ENCODE measurements around the gene TMA16. TPM values are rescaled to one million over a fixed set of nuclear protein-coding genes. Genes with fewer than 3 reads are reported as not detected.

The TMA16 gene
- total RNA-seq, 1 experiment from 2014 or later, result 49.1 TPM

GRCh38 chr4:163505374-163505773 lies 10.9 kb downstream of the TMA16 start:
- H3K27me3 ChIP-seq (ENCODE audit: low read length), result no peaks in the 10 kb centered on the region
- TF ChIP-seq CTCF (conservative IDR thresholded peaks at IDR 0.05; ENCODE audit: low read depth, low read length) (no peak), EZH2 (IDR thresholded peaks at IDR 0.05; ENCODE audit: low read length, unreplicated experiment) (no peak), EZH2phosphoT487 (IDR thresholded peaks at IDR 0.05; ENCODE audit: borderline replicate concordance, low read length) (no peak)
- no peak overlapping the region for H3K27ac ChIP-seq (ENCODE audit: low read length)
- DNase-seq (no peak), ATAC-seq (no peak)
- ChIA-PET POLR2A (ENCODE audit: unreplicated experiment) (no interaction called here), CTCF (no interaction called here)
- H4K20me1 ChIP-seq (ENCODE audit: low read length), result peaks cover 35% of the 10 kb centered on the region; the same call in 1 of the 2 replicates
- no peak overlapping the region for H3K9ac ChIP-seq (ENCODE audit: low read length)
- no peaks in the 10 kb centered on the region for H3F3A ChIP-seq (ENCODE audit: low read length, unreplicated experiment)
- no peaks in the 10 kb centered on the region for H3K9me2 ChIP-seq (replicated peaks; ENCODE audit: low read length)
- BruUV-seq (replicated peaks), result no TSS peak
- peaks cover 90% of the 10 kb centered on the region for H3K79me2 ChIP-seq (ENCODE audit: low read length)
- H3K4me2 ChIP-seq (ENCODE audit: low read length), result no peak overlapping the region
- no peak overlapping the region for H3K4me3 ChIP-seq (ENCODE audit: low read length)
- H3K4me1 ChIP-seq (ENCODE audit: insufficient read depth, low read length), result peaks cover 19% of the 10 kb centered on the region
- peaks cover 23% of the 10 kb centered on the region for H3K36me3 ChIP-seq (ENCODE audit: low read depth, low read length)
- no peak overlapping the region for H2AFZ ChIP-seq (ENCODE audit: low read length)
- intact Hi-C loops (cut with micrococcal nuclease), result no loop called here
- H3K9me3 ChIP-seq (ENCODE audit: low read length), result no peaks in the 10 kb centered on the region

- H3K79me2 ChIP-seq (ENCODE audit: low read length), result peaks cover 18% of the 10 kb centered on the region
- no peak for TF ChIP-seq EZH2phosphoT487 (IDR thresholded peaks at IDR 0.05; ENCODE audit: borderline replicate concordance, low read length)
- TF ChIP-seq CTCF (conservative IDR thresholded peaks at IDR 0.05; ENCODE audit: low read depth, low read length), result no peak
- no peak for TF ChIP-seq EZH2 (IDR thresholded peaks at IDR 0.05; ENCODE audit: low read length, unreplicated experiment)
- intact Hi-C loops (cut with micrococcal nuclease), result no loop called here
- no peaks in the 10 kb centered on the region for H3K4me1 ChIP-seq (ENCODE audit: insufficient read depth, low read length)
- no peak overlapping the region for H3K4me3 ChIP-seq (ENCODE audit: low read length)
- no peaks in the 10 kb centered on the region for H3K9me2 ChIP-seq (replicated peaks; ENCODE audit: low read length)
- H3F3A ChIP-seq (ENCODE audit: low read length, unreplicated experiment), result no peaks in the 10 kb centered on the region
- no TSS peak for BruUV-seq (replicated peaks)
- H3K4me2 ChIP-seq (ENCODE audit: low read length), result no peak overlapping the region
- CTCF ChIA-PET, result no interaction called here
- no peak overlapping the region for H3K27ac ChIP-seq (ENCODE audit: low read length)
- no peaks in the 10 kb centered on the region for H3K27me3 ChIP-seq (ENCODE audit: low read length)
- H4K20me1 ChIP-seq (ENCODE audit: low read length), result no peaks in the 10 kb centered on the region
- no peak overlapping the region for H3K9ac ChIP-seq (ENCODE audit: low read length)
- H3K9me3 ChIP-seq (ENCODE audit: low read length), result no peaks in the 10 kb centered on the region
- peaks cover 37% of the 10 kb centered on the region for H3K36me3 ChIP-seq (ENCODE audit: low read depth, low read length)
- DNase-seq (no peak), ATAC-seq (no peak)
- POLR2A ChIA-PET (ENCODE audit: unreplicated experiment), result no interaction called here
- H2AFZ ChIP-seq (ENCODE audit: low read length), result no peak overlapping the region
These were observed 20.7 kb downstream of the TMA16 start for GRCh38 chr4:163515198-163515597.

- CTCF ChIA-PET, result no interaction called here
- Histone ChIP-seq H2AFZ (ENCODE audit: low read length) (no peak overlapping the region), H3K36me3 (ENCODE audit: low read depth, low read length) (peaks cover 35% of the 10 kb centered on the region), H3K79me2 (ENCODE audit: low read length) (no peaks in the 10 kb centered on the region), H3K4me1 (ENCODE audit: insufficient read depth, low read length) (peaks cover 5% of the 10 kb centered on the region; the same call in 1 of the 2 replicates), H4K20me1 (ENCODE audit: low read length) (no peaks in the 10 kb centered on the region), H3K9me2 (replicated peaks; ENCODE audit: low read length) (no peaks in the 10 kb centered on the region), H3K27ac (ENCODE audit: low read length) (no peak overlapping the region), H3F3A (ENCODE audit: low read length, unreplicated experiment) (no peaks in the 10 kb centered on the region), H3K4me3 (ENCODE audit: low read length) (no peak overlapping the region), H3K9ac (ENCODE audit: low read length) (no peak overlapping the region), H3K27me3 (ENCODE audit: low read length) (no peaks in the 10 kb centered on the region), H3K9me3 (ENCODE audit: low read length) (no peaks in the 10 kb centered on the region), H3K4me2 (ENCODE audit: low read length) (no peak overlapping the region)
- POLR2A ChIA-PET (ENCODE audit: unreplicated experiment), result no interaction called here
- intact Hi-C loops (cut with micrococcal nuclease), result no loop called here
- ATAC-seq, result no peak
- BruUV-seq (replicated peaks), result no TSS peak
- no peak for TF ChIP-seq CTCF (conservative IDR thresholded peaks at IDR 0.05; ENCODE audit: low read depth, low read length)
- DNase-seq, result no peak
These were observed 29.4 kb downstream of the TMA16 start for GRCh38 chr4:163523791-163524365.

Measured in PC-3 (cell line).